GM21825 (cell line): Measurements from ENCODE around the gene NFATC2IP.
"Not testable (repeated sequence)": the region's sequence is repeated elsewhere in the genome, so short reads cannot be mapped to it uniquely, and the experiment has no call there.

Experiments
- ATAC-seq: cut with Tn5 transposase; IDR thresholded peaks from one replicate; pipeline ENCODE4 v1.9.1; 2021; ENCODE audit warnings: mild to moderate bottlenecking, moderate library complexity; ENCODE audit not compliant: unreplicated experiment

NFATC2IP gene

GRCh38 chr16:28964496-28964895, 13.8 kb downstream of the NFATC2IP start:
- no peak for ATAC-seq

- ATAC-seq: no peak
These were observed 16.4 kb downstream of the NFATC2IP start for GRCh38 chr16:28967156-28967555.

- not testable (repeated sequence) for ATAC-seq
These were observed 19.0 kb downstream of the NFATC2IP start for GRCh38 chr16:28969696-28970095.

GRCh38 chr16:28974007-28974436, 23.3 kb downstream of the NFATC2IP start:
- peak; percentile 7 for ATAC-seq

- ATAC-seq: peak; percentile 82
These were observed 23.9 kb downstream of the NFATC2IP start, which contains the start of gene SPNS1 for GRCh38 chr16:28974437-28975157. SPNS1 (plus strand) TSS chr16:28974778; CDS start chr16:28975152, 374 bp downstream.

- no peak for ATAC-seq
These were observed 24.4 kb downstream of the NFATC2IP start for GRCh38 chr16:28975158-28975599.

GRCh38 chr16:28977703-28978662, 27.2 kb downstream of the NFATC2IP start:
- no peak for ATAC-seq

- not testable (repeated sequence) for ATAC-seq
These were observed 29.6 kb downstream of the NFATC2IP start for GRCh38 chr16:28980330-28980729.

GRCh38 chr16:28980929-28981328, 30.2 kb downstream of the NFATC2IP start:
- ATAC-seq: no peak

- ATAC-seq: no peak
These were observed 30.8 kb downstream of the NFATC2IP start for GRCh38 chr16:28981517-28981916.

GRCh38 chr16:28982418-28982817, 31.7 kb downstream of the NFATC2IP start:
- no peak for ATAC-seq

GRCh38 chr16:28982949-28983348, 32.2 kb downstream of the NFATC2IP start:
- no peak for ATAC-seq

GRCh38 chr16:28983644-28984043, 32.9 kb downstream of the NFATC2IP start:
- no peak for ATAC-seq

- no peak for ATAC-seq
These were observed 33.4 kb downstream of the NFATC2IP start for GRCh38 chr16:28984091-28984490.

GRCh38 chr16:28984619-28985135, 33.9 kb downstream of the NFATC2IP start, which contains the start of gene LAT:
LAT (plus strand) TSS chr16:28985052; CDS start chr16:28985418, 366 bp downstream.
- ATAC-seq: no peak

- no peak for ATAC-seq
These were observed 34.7 kb downstream of the NFATC2IP start for GRCh38 chr16:28985211-28986041.

GRCh38 chr16:28986046-28986445, 35.3 kb downstream of the NFATC2IP start:
- ATAC-seq: no peak

GRCh38 chr16:28986492-28986891, 35.8 kb downstream of the NFATC2IP start:
- no peak for ATAC-seq

- ATAC-seq: no peak
These were observed 36.6 kb downstream of the NFATC2IP start for GRCh38 chr16:28987170-28987853.

GRCh38 chr16:28989363-28989762, 38.6 kb downstream of the NFATC2IP start:
- no peak for ATAC-seq
